GM19351 (cell line): ENCODE measurements around the gene PDK2.

ENCODE experiments used
- ATAC-seq: cut with Tn5 transposase; IDR thresholded peaks from one replicate; pipeline ENCODE4 v1.9.1; 2021; ENCODE audit warnings: mild to moderate bottlenecking, moderate library complexity; ENCODE audit not compliant: unreplicated experiment

The PDK2 gene

DNA sequence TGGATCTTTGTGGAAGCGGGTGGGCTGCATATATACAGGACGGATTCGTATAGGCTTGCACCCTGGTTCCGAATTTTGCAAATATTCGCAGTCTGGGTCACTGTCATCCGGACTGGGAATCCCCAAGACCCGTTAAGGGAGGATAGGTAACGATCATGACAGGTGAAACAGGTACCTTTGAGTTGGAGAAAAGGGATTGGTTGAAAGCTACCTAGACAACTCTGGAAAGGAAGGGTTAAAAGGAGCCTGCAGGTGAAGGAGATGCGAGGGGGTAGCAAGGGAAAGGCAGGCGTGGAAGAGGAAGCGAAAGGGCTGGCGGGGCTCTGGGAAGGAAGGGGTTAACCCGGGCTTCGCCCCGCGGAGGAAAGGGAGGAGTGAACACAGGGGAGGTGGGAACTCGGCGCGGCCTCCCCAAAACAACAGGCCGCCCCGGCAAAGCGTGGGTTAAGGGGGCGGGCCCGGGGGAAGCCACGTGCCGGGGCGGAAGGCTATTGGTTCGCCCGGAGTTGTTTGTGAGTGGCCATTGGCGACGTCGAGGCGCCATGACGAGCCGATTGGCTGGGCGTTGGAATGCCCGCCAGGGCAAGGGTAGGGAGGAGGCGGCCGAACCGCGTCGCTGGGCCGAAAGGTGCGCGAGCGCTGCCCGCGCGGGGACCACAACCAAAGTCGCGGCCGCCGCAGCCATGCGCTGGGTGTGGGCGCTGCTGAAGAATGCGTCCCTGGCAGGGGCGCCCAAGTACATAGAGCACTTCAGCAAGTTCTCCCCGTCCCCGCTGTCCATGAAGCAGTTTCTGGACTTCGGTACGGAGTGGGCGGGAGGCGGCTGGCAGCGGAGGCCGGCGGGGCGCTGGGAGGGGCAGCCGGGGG is at the start of gene PDK2:
PDK2 (plus strand) TSS at position 599 of the 867 bp plus-strand sequence; CDS start at position 684, 85 bp downstream.
- peak; percentile 89 for ATAC-seq

DNA sequence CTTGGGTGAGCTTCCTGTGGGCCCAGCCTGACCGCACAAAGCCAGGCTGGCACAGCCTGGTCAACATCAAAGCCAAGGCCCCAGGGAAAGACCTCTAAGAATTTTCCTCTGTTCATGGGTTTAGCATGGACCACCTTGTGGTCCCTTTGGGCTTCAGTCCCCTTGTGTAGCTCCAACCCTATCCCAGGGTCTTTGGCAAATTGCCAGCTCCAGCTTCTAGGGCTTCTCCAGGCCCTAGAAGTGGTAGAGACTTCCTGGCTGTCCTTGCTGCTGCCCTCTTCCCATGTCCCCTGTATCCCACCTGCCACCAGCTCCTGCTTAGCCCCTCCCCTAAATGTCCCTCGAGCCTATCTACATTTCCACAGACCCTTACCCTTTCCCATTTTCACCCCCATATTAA is 49.0 kb upstream of the PDK2 start:
- ATAC-seq = no peak

GRCh38 chr17:50046667-50047066 is 48.5 kb upstream of the PDK2 start:
- ATAC-seq = no peak

DNA sequence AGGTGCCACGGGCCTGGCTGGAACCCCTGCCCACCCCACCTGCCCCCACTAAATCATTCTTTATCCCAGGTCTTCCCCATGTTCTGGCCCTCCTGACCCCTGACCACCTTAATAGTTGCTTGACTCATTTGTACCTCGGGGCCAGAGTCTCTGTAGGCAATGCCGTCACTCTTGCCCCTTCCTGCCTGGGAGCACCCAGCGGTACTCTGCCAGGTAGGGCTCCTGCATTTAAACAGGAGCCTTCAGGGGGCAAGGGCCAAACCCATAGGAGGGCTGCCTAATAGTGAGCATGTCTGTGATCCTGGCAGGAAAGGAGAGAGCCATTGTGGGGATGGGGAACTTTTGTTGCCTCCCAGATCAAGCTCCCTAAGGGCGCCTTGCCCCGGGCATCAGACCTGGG is 48.1 kb upstream of the PDK2 start:
- no peak for ATAC-seq

DNA sequence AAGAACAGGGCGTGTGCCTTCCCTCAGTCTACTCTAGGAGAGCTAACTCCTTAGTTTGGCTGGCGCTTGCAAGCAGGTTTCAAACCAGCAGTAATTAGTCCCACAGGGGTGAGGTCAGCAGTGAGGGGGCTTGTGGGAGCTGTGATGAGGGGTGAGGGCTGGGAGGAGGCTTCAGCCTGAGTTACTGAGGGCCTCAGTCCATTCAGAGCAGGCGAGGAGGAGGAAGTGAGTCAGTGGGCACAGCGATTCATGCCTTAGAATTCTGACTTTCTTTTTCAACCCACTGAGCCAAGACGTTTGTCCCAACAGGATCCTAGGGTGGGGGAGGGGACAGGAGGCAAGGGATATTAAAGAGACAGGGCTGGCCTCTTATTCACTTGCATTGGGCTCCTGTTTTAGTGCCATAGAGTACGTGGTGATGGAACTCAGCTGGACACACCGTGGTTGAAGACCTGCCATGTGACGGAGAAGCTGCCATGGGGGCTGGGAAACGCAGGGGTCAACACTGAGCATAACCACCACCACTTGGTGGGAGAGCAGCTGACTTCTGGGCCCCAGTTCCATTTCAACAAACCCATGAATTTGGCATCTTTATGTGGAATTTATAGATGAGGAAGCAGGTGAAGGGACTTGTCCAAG is 47.5 kb upstream of the PDK2 start:
- ATAC-seq = no peak

GRCh38 chr17:50048146-50048720 is 46.9 kb upstream of the PDK2 start:
- ATAC-seq = no peak

GRCh38 chr17:50048988-50049387 is 46.2 kb upstream of the PDK2 start:
- ATAC-seq = no peak

DNA sequence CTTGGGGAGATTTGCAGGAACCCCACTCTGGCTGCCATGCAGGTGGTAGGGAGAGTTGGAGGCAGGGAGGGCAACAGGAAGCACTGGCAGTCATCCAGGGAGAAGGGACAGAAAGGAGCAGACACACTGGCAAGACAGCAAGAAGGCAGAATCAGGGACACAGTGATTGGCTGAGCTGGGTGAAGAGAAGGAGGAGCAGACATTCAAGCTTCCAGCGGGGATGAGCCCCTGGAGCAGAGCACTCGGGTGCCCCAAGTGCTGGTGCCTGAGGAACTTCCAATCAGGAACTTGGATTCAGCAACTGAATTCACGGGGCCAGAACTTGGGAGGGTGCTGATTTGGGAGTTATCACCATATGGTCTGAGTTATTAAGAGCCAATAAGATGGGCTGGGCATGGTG is 45.5 kb upstream of the PDK2 start:
- no peak for ATAC-seq

DNA sequence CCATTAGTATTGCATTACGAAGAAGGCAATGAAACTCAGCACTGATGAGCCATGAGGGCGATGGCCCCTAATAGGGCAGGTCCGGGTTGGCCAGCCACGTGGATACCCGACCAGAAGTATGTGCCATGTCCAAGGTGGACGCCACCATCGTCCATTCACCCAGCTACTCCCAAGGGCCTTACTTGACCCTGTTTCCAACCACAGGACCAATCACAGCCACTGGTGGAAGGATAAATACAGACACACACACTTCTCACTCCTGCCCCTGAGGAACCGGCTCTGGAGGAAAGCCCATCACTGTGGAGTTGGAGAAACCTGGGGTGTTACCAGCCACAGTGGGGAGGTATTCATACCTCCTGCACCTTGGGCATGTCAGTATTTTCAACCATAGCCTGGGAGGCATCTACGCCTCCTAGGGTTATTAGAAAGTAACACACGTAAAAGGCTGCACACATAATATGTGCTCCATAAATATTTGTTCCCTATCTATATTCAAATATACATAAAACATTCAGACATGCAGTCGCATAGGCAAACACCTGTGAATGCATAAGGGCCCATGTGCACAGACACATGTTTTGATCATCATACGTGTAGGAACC is 44.6 kb upstream of the PDK2 start:
- no peak for ATAC-seq

DNA sequence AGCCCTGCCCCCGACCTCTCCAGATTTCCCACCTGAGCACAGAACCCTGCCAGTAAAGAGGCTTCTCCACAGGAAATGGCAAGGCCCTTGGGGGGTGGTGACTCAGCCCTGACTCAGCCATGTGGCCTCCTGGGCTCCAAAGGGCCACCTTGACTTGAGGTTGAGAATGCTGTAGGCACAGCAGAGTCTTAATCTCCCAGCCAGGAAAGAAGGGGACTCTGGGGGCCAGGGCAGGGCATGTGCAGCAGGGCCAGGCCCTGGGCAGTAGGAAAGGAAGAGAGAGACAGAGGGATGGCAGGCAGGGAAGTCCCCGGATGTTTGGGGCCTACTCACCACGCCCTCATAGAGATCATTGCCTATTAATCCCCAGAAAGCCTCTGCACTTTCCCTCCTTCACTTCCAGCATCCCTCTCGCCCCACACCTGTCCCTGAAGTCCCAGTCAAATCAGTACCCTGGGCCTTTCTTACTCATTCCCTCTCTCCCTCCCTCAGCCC is 44.0 kb upstream of the PDK2 start:
- ATAC-seq = no peak

- no peak for ATAC-seq
These were observed 43.5 kb upstream of the PDK2 start for GRCh38 chr17:50051606-50052005.

DNA sequence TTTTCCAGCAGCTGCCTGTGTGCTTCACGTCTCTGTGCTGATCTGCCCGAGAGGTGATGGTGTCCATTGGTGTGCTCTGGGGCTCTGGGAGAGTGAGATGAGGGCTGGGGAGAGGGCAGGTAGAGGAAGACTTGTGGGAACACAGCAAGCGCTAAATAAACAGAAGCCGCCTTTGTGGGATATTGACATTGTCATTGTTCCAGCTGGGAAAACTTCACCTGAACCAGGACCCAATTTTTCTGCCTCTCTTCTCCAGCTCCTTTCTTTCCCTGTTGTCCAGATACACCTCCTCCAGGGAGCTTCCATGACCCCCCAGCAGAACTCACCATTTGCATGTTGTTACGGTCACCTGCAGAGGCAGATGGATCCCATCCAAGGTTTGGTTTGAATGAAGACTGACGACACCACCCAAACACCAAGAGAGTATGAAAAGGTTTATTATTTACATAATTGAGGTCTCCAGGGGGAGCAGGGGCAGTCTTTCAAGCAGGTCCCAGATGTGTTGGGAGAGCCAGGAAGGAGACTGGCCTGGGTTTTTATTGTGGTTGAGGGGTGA is 42.8 kb upstream of the PDK2 start:
- no peak for ATAC-seq

DNA sequence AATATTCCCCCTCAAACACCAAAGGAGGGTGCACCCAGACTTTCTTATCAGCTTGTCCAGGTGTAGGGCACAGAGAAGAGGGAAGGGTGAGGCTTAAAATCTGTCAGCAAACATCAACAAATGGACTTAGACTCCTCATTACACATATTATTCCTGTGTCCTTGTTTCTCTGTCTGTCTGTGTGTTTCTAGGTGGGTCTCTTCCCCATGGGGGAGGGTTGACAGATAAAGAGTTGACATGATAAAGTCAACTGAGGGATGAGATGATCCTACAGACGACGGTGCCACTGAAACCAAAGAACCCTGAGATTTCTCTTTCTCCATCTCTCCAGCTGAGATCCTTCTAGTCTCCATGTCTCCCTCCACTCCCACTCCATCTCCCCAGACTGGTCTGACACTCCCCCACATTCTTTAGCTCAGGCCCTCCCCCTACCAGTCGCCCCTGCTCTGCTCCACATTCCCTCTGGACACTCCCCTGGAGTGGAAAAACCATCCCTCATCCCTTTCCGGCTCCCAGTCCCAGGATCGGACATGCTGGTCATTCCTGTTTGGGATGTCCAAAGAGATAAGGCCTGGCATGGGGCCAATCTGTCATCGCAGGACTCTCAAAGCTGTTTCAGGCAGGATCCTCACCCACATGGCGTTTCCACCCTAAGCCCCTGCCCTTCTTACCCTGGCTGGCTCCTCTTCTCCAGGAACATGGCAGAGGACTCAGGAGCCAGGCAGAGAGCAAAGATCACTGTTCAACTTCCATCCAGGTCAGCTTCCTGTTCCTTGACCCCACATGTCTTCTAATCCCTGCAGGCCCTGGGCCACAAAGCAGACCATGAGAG is 42.1 kb upstream of the PDK2 start:
- no peak for ATAC-seq

- no peak for ATAC-seq
These were observed 41.5 kb upstream of the PDK2 start for GRCh38 chr17:50053654-50053960.

- ATAC-seq = no peak
These were observed 40.1 kb upstream of the PDK2 start for GRCh38 chr17:50055055-50055425.

DNA sequence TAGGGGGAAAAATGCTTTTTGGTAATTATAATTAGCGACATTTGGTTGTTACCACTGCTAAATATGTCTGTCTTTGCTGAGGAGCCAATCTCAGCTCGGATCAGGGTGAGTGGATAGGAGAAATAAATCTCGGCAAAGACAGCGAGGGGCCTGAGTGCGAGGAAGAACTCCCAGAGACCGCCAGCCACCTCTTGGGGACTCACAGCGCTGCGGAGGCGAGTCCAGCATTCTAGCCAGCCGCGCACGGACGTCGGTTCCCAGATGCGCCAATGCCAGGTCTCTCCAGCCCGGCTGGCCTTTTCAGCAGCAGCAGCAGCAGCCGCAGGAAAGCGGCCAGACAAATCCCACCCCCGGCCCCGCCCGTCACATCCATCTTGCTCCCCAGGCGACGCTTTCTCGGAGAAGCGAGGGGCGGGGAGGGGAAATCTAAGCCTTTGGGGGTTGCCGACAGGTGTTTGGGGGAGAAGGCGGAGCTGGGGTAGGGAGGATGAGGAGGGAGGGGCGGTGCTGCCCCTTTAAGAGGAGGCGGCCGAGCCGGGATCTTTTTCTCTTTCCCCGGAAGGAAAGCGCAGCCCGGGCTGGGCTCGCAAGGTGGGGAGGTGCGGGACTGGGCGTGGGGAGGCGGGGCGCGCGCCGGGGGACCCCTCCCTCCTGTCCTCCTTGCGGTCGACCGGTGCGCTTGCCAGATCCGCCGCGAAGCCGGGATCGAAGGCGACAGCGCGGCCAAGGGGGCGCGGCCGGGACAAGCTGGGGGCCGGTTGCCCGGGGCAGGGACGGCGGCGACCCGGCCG is 39.5 kb upstream of the PDK2 start, which contains the start of gene ITGA3:
ITGA3 (plus strand) TSS at position 685 of the 791 bp plus-strand sequence. CDS start 330 bp downstream, outside the sequence.
- peak; percentile 26 for ATAC-seq

DNA sequence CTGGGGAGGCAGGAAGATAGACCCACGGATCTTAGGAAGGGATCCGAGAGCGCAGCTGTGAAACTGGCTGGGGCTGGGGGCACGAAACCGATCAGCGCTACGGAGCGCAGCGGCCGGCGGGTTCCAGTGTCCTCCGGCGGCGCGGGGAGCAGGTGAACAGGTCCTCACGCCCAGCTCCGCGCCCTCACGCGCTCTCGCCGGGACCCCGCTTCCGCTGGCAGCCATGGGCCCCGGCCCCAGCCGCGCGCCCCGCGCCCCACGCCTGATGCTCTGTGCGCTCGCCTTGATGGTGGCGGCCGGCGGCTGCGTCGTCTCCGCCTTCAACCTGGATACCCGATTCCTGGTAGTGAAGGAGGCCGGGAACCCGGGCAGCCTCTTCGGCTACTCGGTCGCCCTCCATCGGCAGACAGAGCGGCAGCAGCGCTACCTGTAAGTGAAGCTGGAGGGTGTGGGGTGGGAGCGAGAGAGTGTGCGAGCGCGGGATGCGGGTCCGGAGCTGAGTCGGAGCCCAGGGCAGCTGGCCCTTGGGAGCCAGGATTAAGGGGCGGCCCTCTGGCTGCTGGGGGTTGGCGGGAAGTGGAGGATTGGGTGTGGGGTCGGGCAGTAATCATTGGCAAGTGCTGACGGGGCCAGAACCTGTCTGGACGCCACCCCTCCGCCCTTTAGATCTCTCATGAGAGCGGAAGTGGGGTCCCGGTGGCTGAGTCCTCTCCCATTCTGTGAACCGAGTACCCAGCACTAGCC is 38.8 kb upstream of the PDK2 start:
- ATAC-seq = peak; percentile 63

- peak; percentile 18 for ATAC-seq
These were observed 38.2 kb upstream of the PDK2 start for GRCh38 chr17:50056961-50057330.

- no peak for ATAC-seq
These were observed 37.6 kb upstream of the PDK2 start for GRCh38 chr17:50057521-50057991.
